ACHN (cell line): ENCODE data around the gene CDC26.

ENCODE experiments used
- DNase-seq: peaks from one replicate; pipeline ENCODE4 v3.0.0-alpha.2; 2015
- in situ Hi-C: cut with HindIII; loops from 2 replicates; pipeline ENCODE4 v1.10.0; 2017; ENCODE audit warnings: low sequenced_read_pairs, low pct_ligation_motif_present, low pct_unique_long_range_greater_than_20kb

The CDC26 gene

DNA sequence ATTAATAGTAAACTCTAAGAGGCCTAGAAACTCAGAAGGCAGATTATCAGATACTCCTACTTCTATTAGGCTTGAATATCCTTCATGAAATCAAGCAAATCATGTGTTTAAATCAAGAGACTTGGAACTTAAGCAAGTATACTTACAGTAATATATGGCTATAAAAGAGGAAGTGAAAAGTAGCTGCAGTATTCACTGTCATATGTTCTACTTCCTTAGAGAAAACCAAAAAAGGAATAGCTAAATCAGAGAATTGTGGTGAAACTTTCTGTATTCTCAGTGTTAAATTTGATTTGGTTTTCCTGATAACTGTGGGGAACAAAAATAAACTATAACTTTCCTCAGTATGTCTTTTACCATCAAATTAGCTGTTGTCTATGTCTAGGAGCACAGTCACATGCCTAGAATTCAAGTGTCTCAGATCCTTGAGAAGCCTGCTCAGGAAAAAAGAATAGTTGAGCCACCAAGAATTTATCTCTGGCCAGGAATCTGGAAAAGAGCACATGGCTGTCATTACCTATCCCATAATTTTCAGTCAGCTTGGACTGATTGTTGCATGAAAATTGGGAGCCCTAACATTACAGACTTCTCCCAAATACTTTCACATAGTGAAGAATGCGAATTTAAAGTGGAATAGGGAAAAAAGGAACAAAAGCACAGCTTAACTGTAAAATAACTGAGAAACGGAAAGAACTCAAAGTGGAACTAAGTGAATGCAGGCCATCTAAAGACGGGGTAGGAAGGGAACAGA is 56.0 kb downstream of the CDC26 start:
- DNase-seq: no peak
- in situ Hi-C loops: no loop called here
